ENCODE results near the gene GAB3. TPM values are rescaled to one million over a fixed set of nuclear protein-coding genes. Genes with fewer than 3 reads are reported as not detected.
"Not testable (repeated sequence)": the region's sequence is repeated elsewhere in the genome, so short reads cannot be mapped to it uniquely, and the experiment has no call there.

GAB3 gene
- total RNA-seq, 2 experiments from 2014 or later, result 1.0 to 1.4 TPM

DNA sequence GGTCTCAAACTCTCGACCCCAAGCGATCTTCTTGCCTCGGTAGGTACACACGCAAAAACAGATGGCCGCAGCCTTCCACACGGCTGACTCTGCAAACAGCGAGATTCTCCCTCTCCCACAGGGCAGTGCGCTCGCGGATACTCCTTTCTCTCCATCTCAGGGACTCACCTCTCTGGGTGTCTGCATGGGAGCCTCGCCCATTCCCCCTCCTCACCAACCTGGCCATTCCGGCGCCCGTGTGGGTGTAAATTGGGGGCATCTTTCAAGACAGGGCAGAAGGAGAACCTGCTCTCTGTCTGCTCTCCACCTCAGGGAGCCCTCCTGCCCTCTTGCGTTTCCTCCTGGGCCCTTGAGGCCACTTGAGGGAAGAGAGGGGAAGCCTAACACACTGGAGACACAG is 101.9 kb downstream of the GAB3 start:
- CTCF ChIA-PET, result no interaction called here
- H3K9me3 Mint-ChIP-seq, result no peaks in the 10 kb centered on the region
- intact Hi-C loops (cut with micrococcal nuclease), result no loop called here
- DNase-seq, result no peak
- H3K4me1 Mint-ChIP-seq (ENCODE audit: low read depth), result no peaks in the 10 kb centered on the region
- H3K4me3 Mint-ChIP-seq, result no peak overlapping the region
- no peak overlapping the region for H3K27ac Mint-ChIP-seq
- H3K27me3 Mint-ChIP-seq (ENCODE audit: low read depth), result no peaks in the 10 kb centered on the region
- no peaks in the 10 kb centered on the region for H3K36me3 Mint-ChIP-seq (ENCODE audit: low read depth)

DNA sequence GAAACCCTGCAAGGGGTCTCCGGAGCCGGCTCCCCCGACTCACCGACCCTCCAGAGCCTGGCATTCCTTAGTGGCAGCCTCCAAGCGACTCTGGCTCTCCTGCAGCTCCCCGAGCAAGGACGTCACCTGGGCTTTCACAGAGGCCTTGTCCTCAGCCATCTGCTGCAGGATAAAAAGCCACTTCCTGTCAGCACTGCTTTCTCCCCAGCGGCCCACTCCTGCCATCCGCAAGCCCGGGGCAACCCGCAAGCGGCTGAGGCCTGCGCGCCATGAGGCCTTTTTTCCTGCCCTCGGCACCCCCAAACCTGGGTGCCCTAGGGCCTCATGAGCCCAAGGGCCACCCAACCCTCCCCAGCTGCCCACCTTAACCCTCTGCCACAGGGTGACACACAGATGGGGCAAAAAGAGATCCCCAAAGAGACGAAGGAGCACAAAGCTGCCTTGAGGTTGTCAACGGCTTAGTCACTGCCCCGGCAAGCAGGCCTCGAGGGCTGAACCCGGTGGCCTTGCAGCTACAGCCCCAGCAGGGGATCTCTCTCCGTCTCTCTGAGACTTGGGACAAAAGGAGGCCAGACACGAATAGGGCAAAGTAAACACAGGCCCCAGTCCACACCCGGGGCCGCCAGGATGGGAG is 105.0 kb downstream of the GAB3 start:
- CTCF ChIA-PET; intact Hi-C loops (cut with micrococcal nuclease); DNase-seq; H3K36me3 Mint-ChIP-seq (ENCODE audit: low read depth); H3K4me1 Mint-ChIP-seq (ENCODE audit: low read depth); H3K9me3 Mint-ChIP-seq; H3K27me3 Mint-ChIP-seq (ENCODE audit: low read depth); H3K27ac Mint-ChIP-seq; H3K4me3 Mint-ChIP-seq: not testable (repeated sequence)

DNA sequence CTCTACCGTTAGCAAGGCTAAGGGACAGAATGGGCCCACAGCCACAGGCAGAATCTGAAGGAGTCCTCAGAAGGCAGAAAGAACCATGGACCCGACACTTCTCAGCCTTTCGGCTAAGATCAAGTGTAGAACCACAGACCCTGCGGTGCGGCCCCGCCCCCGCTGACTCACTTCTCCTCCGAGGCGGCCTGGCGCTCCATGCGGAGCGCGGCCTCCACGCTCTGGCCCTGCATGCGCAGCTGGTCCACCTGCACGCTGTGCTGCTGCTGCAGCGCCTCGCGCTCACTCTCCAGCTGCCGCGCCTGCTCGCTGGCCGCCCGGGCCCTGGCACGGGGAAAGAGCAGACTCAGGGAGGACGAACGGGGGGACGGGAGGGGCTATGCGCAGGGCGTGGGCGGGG is 107.2 kb downstream of the GAB3 start:
- intact Hi-C loops (cut with micrococcal nuclease); H3K4me1 Mint-ChIP-seq (ENCODE audit: low read depth); DNase-seq; H3K27ac Mint-ChIP-seq; H3K27me3 Mint-ChIP-seq (ENCODE audit: low read depth); CTCF ChIA-PET; H3K9me3 Mint-ChIP-seq; H3K4me3 Mint-ChIP-seq; H3K36me3 Mint-ChIP-seq (ENCODE audit: low read depth): not testable (repeated sequence)

DNA sequence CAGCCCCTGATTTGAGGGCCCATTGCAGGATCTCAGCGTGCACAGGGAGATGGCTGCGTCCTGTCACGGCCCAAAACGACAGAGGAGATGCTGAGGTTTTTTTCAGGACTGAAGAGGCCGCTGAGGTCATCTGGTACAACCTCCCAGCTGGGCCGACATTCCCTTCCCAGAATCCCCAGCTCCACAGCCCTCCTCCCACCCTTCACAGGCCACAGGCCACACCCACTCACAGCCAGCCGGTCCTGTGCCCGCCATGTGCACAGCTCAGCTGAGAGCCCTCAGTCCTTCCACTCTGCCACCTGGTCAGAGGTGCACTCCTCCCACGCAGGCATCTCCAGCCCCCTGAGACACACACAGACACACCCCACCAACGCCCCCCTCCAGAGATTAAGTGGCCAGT is 109.1 kb downstream of the GAB3 start:
- intact Hi-C loops (cut with micrococcal nuclease); H3K4me3 Mint-ChIP-seq; H3K9me3 Mint-ChIP-seq; H3K27me3 Mint-ChIP-seq (ENCODE audit: low read depth); H3K27ac Mint-ChIP-seq; H3K36me3 Mint-ChIP-seq (ENCODE audit: low read depth); DNase-seq; H3K4me1 Mint-ChIP-seq (ENCODE audit: low read depth); CTCF ChIA-PET: not testable (repeated sequence)

- H3K4me3 Mint-ChIP-seq; intact Hi-C loops (cut with micrococcal nuclease); H3K27ac Mint-ChIP-seq; H3K9me3 Mint-ChIP-seq; DNase-seq; H3K4me1 Mint-ChIP-seq (ENCODE audit: low read depth); H3K27me3 Mint-ChIP-seq (ENCODE audit: low read depth); CTCF ChIA-PET; H3K36me3 Mint-ChIP-seq (ENCODE audit: low read depth): not testable (repeated sequence)
These were observed 117.2 kb downstream of the GAB3 start for GRCh38 chrX:154633661-154634060.

DNA sequence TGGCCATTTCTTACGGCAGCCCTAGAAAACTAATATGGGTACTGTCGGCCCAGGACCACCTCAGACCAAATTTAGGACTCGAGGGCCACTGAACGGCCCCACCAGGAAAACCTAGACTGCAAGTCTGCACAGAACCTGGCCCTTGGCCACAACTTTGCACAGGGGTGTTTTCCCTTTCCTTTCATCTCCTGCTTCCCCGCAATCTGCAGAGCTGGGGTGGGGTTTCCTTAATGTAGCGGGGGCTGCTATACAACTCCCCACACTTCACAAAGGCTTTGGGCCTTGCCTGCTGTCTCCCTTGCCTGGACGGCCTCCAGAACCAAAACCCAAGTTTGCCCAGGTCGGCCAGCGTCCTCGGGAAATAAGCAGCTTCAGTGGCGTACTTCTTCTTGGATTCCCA is 119.9 kb downstream of the GAB3 start:
- H3K27ac Mint-ChIP-seq; intact Hi-C loops (cut with micrococcal nuclease): not testable (repeated sequence)

GRCh38 chrX:154628960-154629359 is 121.9 kb downstream of the GAB3 start:
- H3K27me3 Mint-ChIP-seq (ENCODE audit: low read depth); H3K36me3 Mint-ChIP-seq (ENCODE audit: low read depth); H3K27ac Mint-ChIP-seq; H3K4me1 Mint-ChIP-seq (ENCODE audit: low read depth); CTCF ChIA-PET; H3K9me3 Mint-ChIP-seq; intact Hi-C loops (cut with micrococcal nuclease); DNase-seq; H3K4me3 Mint-ChIP-seq: not testable (repeated sequence)

More for the DNA sequence above, 119.9 kb downstream of the GAB3 start:
- DNase-seq; CTCF ChIA-PET; H3K4me3 Mint-ChIP-seq; H3K4me1 Mint-ChIP-seq (ENCODE audit: low read depth); H3K9me3 Mint-ChIP-seq; H3K27me3 Mint-ChIP-seq (ENCODE audit: low read depth); H3K36me3 Mint-ChIP-seq (ENCODE audit: low read depth): not testable (repeated sequence)

Other genes starting within 250 kb of the GAB3 start
- 10 to 100 TPM; 17.8 to 21.4 TPM for gene FAM3A, start 234.8 kb downstream of the GAB3 start, total RNA-seq
- 10 to 100 TPM; 63.7 to 64.4 TPM for gene G6PD, start 204.2 kb downstream of the GAB3 start, total RNA-seq
- gene IKBKG, start 203.5 kb downstream of the GAB3 start, total RNA-seq, result 10 to 100 TPM; 42.2 to 42.6 TPM
- not detected for gene CTAG1A, start 165.9 kb downstream of the GAB3 start, total RNA-seq
- not detected for gene CTAG1B, start 131.8 kb downstream of the GAB3 start, total RNA-seq
- gene CTAG2, start 97.5 kb downstream of the GAB3 start, total RNA-seq, result not detected
- gene DKC1, start 11.8 kb upstream of the GAB3 start, total RNA-seq, result 100 to 1,000 TPM; 124 to 127 TPM
- gene MPP1, start 54.4 kb upstream of the GAB3 start, total RNA-seq, result 10 to 100 TPM; 23.9 to 24.3 TPM
- not detected for gene SMIM9, start 83.6 kb upstream of the GAB3 start, total RNA-seq
- 10 to 100 TPM; 33.7 to 35.0 TPM for gene F8A1, start 135.3 kb upstream of the GAB3 start, total RNA-seq

All from activated naive CD4-positive, alpha-beta T cell treated with anti-CD3 and anti-CD28 coated beads for 36 hours (primary cell).